Right atrium auricular region (tissue), 2 donors: ENCODE results near the gene CAMK4. TPM values are rescaled to one million over a fixed set of nuclear protein-coding genes. Genes with fewer than 3 reads are reported as not detected.
"Not testable (repeated sequence)": the region's sequence is repeated elsewhere in the genome, so short reads cannot be mapped to it uniquely, and the experiment has no call there.

ENCODE experiments used
- DNase-seq: peaks from one replicate; pipeline ENCODE4 v3.0.0-alpha.2; 2019; ENCODE audit warnings: low spot score
- H3K27ac ChIP-seq, 2 donors: fragments of 200-600 bp; sonication (generic); 1 replicate in 1 of 2; 2 replicates in 1 of 2; pipeline ENCODE4 v1.5.1; 2016 to 2019
- H3K27me3 ChIP-seq, 2 donors: fragments of 200-600 bp; sonication (generic); one replicate each; pipeline versions ENCODE4 v1.5.1 to v1.6.0; 2017 to 2019
- H3K36me3 ChIP-seq: fragments of 200-600 bp; sonication (generic); one replicate; pipeline ENCODE4 v1.5.1; 2016
- H3K4me1 ChIP-seq, 2 donors: fragments of 200-600 bp; sonication (generic); one replicate each; pipeline versions ENCODE4 v1.5.1 to v1.6.0; 2017 to 2019
- H3K4me3 ChIP-seq, 2 donors: fragments of 200-600 bp; sonication (generic); 1 replicate in 1 of 2; 2 replicates in 1 of 2; pipeline ENCODE4 v1.5.1; 2017 to 2019; ENCODE audit warnings: mild to moderate bottlenecking in 1 of 2, moderate library complexity in 1 of 2
- H3K9me3 ChIP-seq, 2 donors: fragments of 200-600 bp; sonication (generic); one replicate each; pipeline ENCODE4 v1.5.1; 2019
- CTCF ChIP-seq, 2 donors: fragments of 200-600 bp; sonication (generic); IDR thresholded peaks; one replicate each; pipeline ENCODE4 v1.5.1; 2019; ENCODE audit warnings: antibody characterized with exemption in 2 of 2
- total RNA-seq, 2 donors: library from RNA; depleted of rRNA; stranded (reverse); fragments of >200 nt; gene quantifications; one replicate each; pipeline ENCODE4 v1.1.0, GENCODE V29; 2016

The CAMK4 gene
- total RNA-seq, 2 donors from 2014 or later: 0.11 to 0.67 TPM

DNA sequence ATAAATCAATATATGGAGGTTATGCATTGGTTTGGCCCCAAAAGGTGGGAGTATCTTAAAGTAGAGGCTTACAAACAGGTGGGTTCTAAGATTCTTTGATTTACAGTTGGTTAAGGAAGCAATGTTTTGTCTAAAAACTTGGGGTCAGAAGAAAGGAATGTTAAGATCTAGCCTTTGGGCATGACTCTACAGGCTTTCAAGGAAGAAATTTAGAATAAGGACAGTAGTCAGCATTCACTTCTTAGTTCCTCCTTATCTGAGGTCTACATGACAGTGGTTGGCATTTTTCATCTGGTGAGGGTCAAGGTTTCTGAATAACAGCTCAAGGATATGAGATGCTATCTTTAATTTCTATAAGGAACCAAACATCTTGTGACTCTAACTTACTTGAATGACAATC lies 122.8 kb downstream of the CAMK4 start:
- H3K4me1 ChIP-seq: no peaks in the 10 kb centered on the region
- DNase-seq: no peak
- TF ChIP-seq CTCF (IDR thresholded peaks at IDR 0.05): no peak
- no peak overlapping the region for H3K27ac ChIP-seq
- H3K36me3 ChIP-seq: no peaks in the 10 kb centered on the region
- no peak overlapping the region for H3K4me3 ChIP-seq
- no peaks in the 10 kb centered on the region for H3K9me3 ChIP-seq
- H3K27me3 ChIP-seq: no peaks in the 10 kb centered on the region

- H3K4me1 ChIP-seq: no peaks in the 10 kb centered on the region
- no peaks in the 10 kb centered on the region for H3K27me3 ChIP-seq
- no peak overlapping the region for H3K27ac ChIP-seq
- no peaks in the 10 kb centered on the region for H3K9me3 ChIP-seq
- H3K36me3 ChIP-seq: no peaks in the 10 kb centered on the region
- no peak overlapping the region for H3K4me3 ChIP-seq
- TF ChIP-seq CTCF (IDR thresholded peaks at IDR 0.05): no peak
- DNase-seq: no peak
These were observed 124.6 kb downstream of the CAMK4 start for GRCh38 chr5:111348661-111349329.

DNA sequence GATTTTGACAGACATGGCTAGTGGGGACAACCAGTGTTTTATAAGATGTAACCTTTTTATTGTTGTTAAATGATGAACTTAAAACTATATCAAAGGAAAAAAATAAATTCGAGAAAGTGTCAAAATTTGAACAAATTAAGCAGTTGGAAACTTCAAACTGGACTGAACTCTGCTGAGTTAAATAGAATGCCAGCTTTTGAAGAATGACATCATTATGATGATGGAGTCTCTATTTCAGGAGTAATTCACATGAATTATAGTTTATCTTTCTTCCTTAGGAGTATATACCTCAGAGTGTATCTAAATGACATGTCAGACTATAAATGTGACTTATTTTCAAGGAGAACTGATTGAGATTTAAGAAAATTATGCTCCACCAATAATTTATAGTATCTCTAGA lies 125.2 kb downstream of the CAMK4 start:
- no peak overlapping the region for H3K27ac ChIP-seq
- no peaks in the 10 kb centered on the region for H3K4me1 ChIP-seq
- no peak overlapping the region for H3K4me3 ChIP-seq
- no peaks in the 10 kb centered on the region for H3K36me3 ChIP-seq
- no peaks in the 10 kb centered on the region for H3K27me3 ChIP-seq
- DNase-seq: no peak
- TF ChIP-seq CTCF (IDR thresholded peaks at IDR 0.05): no peak
- no peaks in the 10 kb centered on the region for H3K9me3 ChIP-seq

DNA sequence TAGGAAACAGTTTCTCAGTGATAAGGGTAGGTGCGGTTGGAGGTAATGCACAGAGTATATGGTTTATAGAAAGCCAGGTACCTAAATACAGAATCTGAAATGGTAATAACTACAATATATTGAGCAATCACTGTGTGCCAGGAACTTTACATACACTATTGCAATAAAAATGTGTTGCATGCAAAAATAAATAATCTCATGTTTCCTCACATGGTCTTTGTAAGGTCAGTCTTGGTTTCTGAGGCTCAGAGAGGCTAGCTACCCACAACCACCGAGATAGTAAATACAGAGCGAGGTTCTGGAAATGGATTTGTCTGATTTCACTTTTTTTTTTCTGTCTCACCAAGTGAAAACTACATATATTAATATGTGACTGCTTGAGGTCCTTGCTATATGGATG lies 128.9 kb downstream of the CAMK4 start:
- Histone ChIP-seq H3K4me3 (no peak overlapping the region), H3K36me3 (no peaks in the 10 kb centered on the region), H3K27ac (no peak overlapping the region), H3K27me3 (no peaks in the 10 kb centered on the region), H3K9me3 (no peaks in the 10 kb centered on the region), H3K4me1 (no peaks in the 10 kb centered on the region)
- no peak for TF ChIP-seq CTCF (IDR thresholded peaks at IDR 0.05)
- DNase-seq: no peak

- not testable (repeated sequence) for H3K27me3 ChIP-seq, H3K27ac ChIP-seq, H3K4me1 ChIP-seq, H3K36me3 ChIP-seq, H3K4me3 ChIP-seq, DNase-seq, H3K9me3 ChIP-seq
These were observed 134.5 kb downstream of the CAMK4 start for GRCh38 chr5:111358726-111359125.

DNA sequence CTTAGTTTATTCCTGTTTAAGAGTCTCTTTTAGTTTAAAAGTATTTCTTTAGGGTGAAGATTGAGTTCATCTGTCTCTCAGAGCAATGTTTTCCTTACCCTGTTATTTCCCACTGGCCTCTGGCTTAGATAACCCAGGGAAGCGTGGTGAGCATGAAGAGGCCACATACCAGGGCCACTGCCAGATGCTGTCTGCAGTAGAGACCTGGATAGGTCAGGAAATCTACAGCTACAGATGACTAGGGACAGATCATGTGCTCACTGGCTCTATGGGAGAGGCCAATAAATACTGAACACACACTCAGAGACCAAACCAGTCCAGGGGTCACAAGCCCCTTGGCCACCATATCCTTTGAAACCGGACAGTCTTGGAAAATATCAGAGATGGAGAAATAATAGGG lies 136.0 kb downstream of the CAMK4 start:
- no peak overlapping the region for H3K27ac ChIP-seq
- no peaks in the 10 kb centered on the region for H3K27me3 ChIP-seq
- H3K4me1 ChIP-seq: no peaks in the 10 kb centered on the region
- TF ChIP-seq CTCF (IDR thresholded peaks at IDR 0.05): no peak
- no peaks in the 10 kb centered on the region for H3K36me3 ChIP-seq
- no peak for DNase-seq
- H3K9me3 ChIP-seq: no peaks in the 10 kb centered on the region
- H3K4me3 ChIP-seq: no peak overlapping the region
